DOHH2 (cell line): ENCODE measurements around the gene CCNO.

Source experiments
- H3F3A ChIP-seq: fragments of 200-600 bp; sonication (generic), shearing (Covaris generic); 2 replicates; pipeline ENCODE4 v1.6.0; 2016; ENCODE audit warnings: antibody characterized with exemption, mild to moderate bottlenecking; ENCODE audit not compliant: control insufficient read depth, insufficient read depth
- H3K27ac ChIP-seq: fragments of 200-600 bp; sonication (generic); 2 replicates; pipeline ENCODE4 v1.5.1; 2014; ENCODE audit warnings: low read depth, mild to moderate bottlenecking, low read length, moderate library complexity
- H3K27me3 ChIP-seq: fragments of 200-600 bp; sonication (generic); 2 replicates; pipeline ENCODE4 v1.6.1; 2014; ENCODE audit warnings: mild to moderate bottlenecking, low read length, mixed read lengths; ENCODE audit not compliant: control insufficient read depth
- H3K36me3 ChIP-seq: fragments of 200-600 bp; sonication (generic); 2 replicates; pipeline ENCODE4 v1.6.1; 2014; ENCODE audit warnings: mild to moderate bottlenecking, low read length, moderate library complexity, mixed read lengths; ENCODE audit not compliant: control insufficient read depth
- H3K4me1 ChIP-seq: fragments of 200-600 bp; sonication (generic); 2 replicates; pipeline ENCODE4 v1.6.1; 2014; ENCODE audit warnings: mild to moderate bottlenecking, low read length, mixed read lengths; ENCODE audit not compliant: control insufficient read depth
- H3K4me2 ChIP-seq: fragments of 200-600 bp; sonication (generic); 2 replicates; pipeline ENCODE4 v1.6.0; 2014; ENCODE audit warnings: mild to moderate bottlenecking, low read length, moderate library complexity
- H3K4me3 ChIP-seq: fragments of 200-600 bp; sonication (generic); 2 replicates; pipeline ENCODE4 v1.5.1; 2014; ENCODE audit warnings: mild to moderate bottlenecking, low read length, mixed read lengths
- H3K79me2 ChIP-seq: fragments of 200-600 bp; sonication (generic); 2 replicates; pipeline ENCODE4 v1.6.1; 2014; ENCODE audit warnings: mild to moderate bottlenecking, low read length, mixed read lengths; ENCODE audit not compliant: control insufficient read depth
- H3K9me2 ChIP-seq: fragments of 200-600 bp; sonication (generic); replicated peaks from 2 replicates; pipeline ENCODE4 v1.6.1; 2014; ENCODE audit warnings: mild to moderate bottlenecking, low read length, mixed read lengths; ENCODE audit not compliant: control insufficient read depth
- H3K9me3 ChIP-seq: fragments of 200-600 bp; sonication (generic); 2 replicates; pipeline ENCODE4 v1.6.1; 2014; ENCODE audit warnings: antibody characterized with exemption, low read length, mixed read lengths; ENCODE audit not compliant: control insufficient read depth, insufficient read depth
- H4K20me1 ChIP-seq: fragments of 200-600 bp; sonication (generic); 2 replicates; pipeline ENCODE4 v1.6.0; 2014; ENCODE audit warnings: low read depth, mild to moderate bottlenecking, antibody characterized with exemption, low read length, moderate library complexity; ENCODE audit not compliant: control insufficient read depth, insufficient read depth
- EZH2phosphoT487 ChIP-seq: fragments of 200-600 bp; sonication (generic); IDR thresholded peaks from 2 replicates; pipeline ENCODE4 v1.6.1; 2017; ENCODE audit warnings: borderline replicate concordance, mild to moderate bottlenecking, antibody characterized with exemption, low read length, moderate library complexity, mixed read lengths
- TF ChIP-seq, protein P1 (sequence below): fragments of 200-600 bp; sonication (generic); IDR thresholded peaks from one replicate; pipeline ENCODE4 v1.5.1; 2014; ENCODE audit warnings: antibody characterized with exemption, mild to moderate bottlenecking, low read depth, low read length; ENCODE audit not compliant: poor library complexity, severe bottlenecking

The CCNO gene

DNA sequence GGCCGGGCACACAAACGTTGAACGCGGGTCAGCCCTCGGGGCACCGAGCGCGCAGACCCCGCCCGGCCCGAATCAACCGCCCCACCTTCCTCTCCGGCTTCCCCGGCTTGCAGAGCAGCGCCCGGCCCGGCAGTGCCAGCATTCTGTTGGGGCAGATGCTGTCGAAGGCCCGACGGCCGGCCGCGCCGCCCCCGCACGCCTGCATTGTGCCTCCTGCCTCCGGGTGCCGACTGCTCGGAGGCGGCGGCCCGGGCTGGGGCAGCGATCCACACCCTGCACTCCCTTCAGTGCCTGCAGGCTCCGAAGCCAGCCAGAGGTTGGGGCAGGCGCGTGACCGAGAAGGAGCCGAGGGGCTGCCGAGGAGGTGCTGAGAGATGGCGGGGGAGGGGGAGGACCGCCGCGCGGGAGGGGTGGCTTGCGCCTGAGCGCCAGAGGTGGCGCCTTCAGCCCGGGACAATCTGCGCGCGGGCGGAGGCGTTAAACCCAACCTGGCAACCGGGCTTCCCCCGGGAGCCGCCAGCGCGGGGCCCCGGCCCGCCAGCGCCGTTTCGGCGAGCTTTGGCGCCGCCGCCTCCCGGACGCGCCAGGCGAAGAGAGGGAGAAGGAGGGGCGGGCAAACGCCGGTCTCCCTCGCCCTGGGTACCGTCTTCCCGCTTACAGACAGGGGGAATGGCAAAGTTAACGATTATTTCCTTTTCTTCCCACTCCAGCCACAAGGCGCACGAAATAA lies 6.3 kb downstream of the CCNO start, which contains the start of gene MCIDAS:
Gene MCIDAS (minus strand): TSS at position 382 of the 730 bp plus-strand sequence. CDS start 177 bp downstream, at position 205.
- no peaks in the 10 kb centered on the region; the same call in 1 of the 2 replicates for H4K20me1 ChIP-seq
- H3K79me2 ChIP-seq, result no peaks in the 10 kb centered on the region
- no peaks in the 10 kb centered on the region for H3K9me2 ChIP-seq
- no peaks in the 10 kb centered on the region for H3K36me3 ChIP-seq
- TF ChIP-seq, protein P1, sequence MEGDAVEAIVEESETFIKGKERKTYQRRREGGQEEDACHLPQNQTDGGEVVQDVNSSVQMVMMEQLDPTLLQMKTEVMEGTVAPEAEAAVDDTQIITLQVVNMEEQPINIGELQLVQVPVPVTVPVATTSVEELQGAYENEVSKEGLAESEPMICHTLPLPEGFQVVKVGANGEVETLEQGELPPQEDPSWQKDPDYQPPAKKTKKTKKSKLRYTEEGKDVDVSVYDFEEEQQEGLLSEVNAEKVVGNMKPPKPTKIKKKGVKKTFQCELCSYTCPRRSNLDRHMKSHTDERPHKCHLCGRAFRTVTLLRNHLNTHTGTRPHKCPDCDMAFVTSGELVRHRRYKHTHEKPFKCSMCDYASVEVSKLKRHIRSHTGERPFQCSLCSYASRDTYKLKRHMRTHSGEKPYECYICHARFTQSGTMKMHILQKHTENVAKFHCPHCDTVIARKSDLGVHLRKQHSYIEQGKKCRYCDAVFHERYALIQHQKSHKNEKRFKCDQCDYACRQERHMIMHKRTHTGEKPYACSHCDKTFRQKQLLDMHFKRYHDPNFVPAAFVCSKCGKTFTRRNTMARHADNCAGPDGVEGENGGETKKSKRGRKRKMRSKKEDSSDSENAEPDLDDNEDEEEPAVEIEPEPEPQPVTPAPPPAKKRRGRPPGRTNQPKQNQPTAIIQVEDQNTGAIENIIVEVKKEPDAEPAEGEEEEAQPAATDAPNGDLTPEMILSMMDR, result peak; percentile 13
- peak; percentile 45; the same call in 1 of the 2 replicates for TF ChIP-seq EZH2phosphoT487
- H3K4me3 ChIP-seq, result peak within 1 kb of the TSS; percentile 76
- no peaks in the 10 kb centered on the region for H3K9me3 ChIP-seq
- H3K4me1 ChIP-seq, result peaks cover 29% of the 10 kb centered on the region
- H3K27ac ChIP-seq, result no peak within 1 kb of the TSS
- peaks cover 96% of the 10 kb centered on the region for H3K27me3 ChIP-seq
- H3K4me2 ChIP-seq, result peak within 1 kb of the TSS; percentile 89
- no peaks in the 10 kb centered on the region for H3F3A ChIP-seq

DNA sequence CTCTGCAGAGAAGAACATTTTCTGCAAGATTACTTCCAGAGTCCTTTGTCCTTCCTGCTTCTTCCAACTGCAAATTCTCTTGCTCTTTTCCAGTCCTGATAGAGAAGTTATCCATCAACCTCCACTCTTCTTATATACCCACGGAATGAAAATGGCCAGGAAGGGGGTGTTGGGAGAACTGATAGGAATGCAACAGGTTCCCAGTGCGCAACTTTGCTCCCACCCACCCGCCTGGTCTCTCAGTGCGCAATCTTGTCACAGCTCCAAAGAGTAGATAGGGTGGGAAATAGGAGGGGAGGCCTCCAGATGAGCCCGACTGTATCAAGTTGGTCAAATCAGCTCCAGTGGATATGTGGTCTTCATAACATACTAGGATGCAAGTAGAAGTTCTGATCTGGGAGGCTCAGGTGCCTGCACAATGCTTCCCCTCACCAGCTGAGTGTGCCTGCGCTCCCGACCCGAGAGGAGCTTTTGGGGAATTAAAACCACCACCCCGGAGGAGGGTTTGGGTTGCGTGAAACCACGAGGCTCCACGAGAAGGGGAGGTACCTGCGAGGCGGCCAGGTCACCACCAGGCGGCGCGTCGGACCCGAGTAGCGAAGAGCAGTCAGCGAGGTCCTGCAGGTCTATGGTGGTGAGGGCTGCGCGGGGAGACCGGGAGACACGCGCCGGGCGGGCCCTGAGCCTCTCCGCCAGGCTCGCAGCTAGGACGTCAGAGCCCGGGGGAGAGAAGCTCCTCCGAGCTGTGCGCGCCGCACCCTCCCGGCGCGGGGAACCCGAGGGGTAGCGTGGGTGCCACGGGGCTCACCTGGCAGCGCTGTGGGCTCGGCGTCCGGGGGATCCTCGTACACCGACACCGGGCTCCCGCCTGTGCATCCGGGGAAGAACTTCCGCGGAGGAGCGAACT lies 7.1 kb downstream of the CCNO start:
- Histone ChIP-seq H3K4me1 (peaks cover 22% of the 10 kb centered on the region), H3K4me3 (peak overlapping the region; percentile 76), H3K27ac (no peak overlapping the region), H3F3A (no peaks in the 10 kb centered on the region), H3K9me3 (no peaks in the 10 kb centered on the region), H4K20me1 (no peaks in the 10 kb centered on the region; the same call in 1 of the 2 replicates), H3K4me2 (peak overlapping the region; percentile 89), H3K79me2 (no peaks in the 10 kb centered on the region), H3K36me3 (no peaks in the 10 kb centered on the region), H3K27me3 (peaks cover 91% of the 10 kb centered on the region), H3K9me2 (no peaks in the 10 kb centered on the region)
- TF ChIP-seq, protein P1, result peak; percentile 90
- TF ChIP-seq EZH2phosphoT487, result no peak

DNA sequence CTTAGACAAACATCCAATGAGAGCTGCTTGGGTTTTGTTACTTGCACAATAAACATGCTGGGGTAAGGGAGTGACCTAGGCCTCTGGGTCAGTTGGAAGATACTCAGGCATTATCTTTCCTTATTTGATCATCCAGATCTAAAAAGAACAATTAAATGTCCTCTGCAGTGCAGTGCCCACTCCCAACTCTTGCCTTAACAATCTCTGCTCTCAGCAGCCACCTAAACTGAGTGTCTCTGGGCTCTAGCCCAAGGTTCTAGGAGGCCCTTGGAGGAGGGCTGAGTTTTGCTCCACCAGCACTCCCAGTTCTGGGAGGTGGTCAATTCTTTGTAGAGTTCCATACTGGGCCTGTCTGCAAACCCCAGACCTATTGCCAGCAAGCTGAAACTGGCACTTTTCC lies 8.1 kb downstream of the CCNO start:
- no peaks in the 10 kb centered on the region for H3K9me3 ChIP-seq
- H3K27me3 ChIP-seq, result peaks cover 91% of the 10 kb centered on the region
- H3K79me2 ChIP-seq, result no peaks in the 10 kb centered on the region
- H3K27ac ChIP-seq, result no peak overlapping the region
- no peak for TF ChIP-seq EZH2phosphoT487
- TF ChIP-seq, protein P1, result no peak
- no peaks in the 10 kb centered on the region; the same call in 1 of the 2 replicates for H4K20me1 ChIP-seq
- H3F3A ChIP-seq, result no peaks in the 10 kb centered on the region
- no peaks in the 10 kb centered on the region for H3K9me2 ChIP-seq
- H3K4me2 ChIP-seq, result no peak overlapping the region
- H3K4me1 ChIP-seq, result peaks cover 25% of the 10 kb centered on the region
- no peak overlapping the region for H3K4me3 ChIP-seq
- H3K36me3 ChIP-seq, result no peaks in the 10 kb centered on the region
